Subcutaneous abdominal adipose tissue (tissue), 5 donors: ENCODE data around the gene ARX.

ENCODE experiments used
- H3K27ac ChIP-seq: one replicate; pipeline ENCODE4 v1.7.0; 2013; ENCODE audit warnings: low read depth, mild to moderate bottlenecking, inconsistent platforms, low read length, moderate library complexity
- H3K27me3 ChIP-seq, 5 donors: one replicate each; pipeline ENCODE4 v1.7.0; 2013; ENCODE audit warnings: low read length in 5 of 5, inconsistent platforms in 1 of 5; ENCODE audit not compliant: control insufficient read depth in 5 of 5, insufficient read depth in 4 of 5
- H3K36me3 ChIP-seq, 5 donors: one replicate each; pipeline ENCODE4 v1.7.0; 2013; ENCODE audit warnings: low read length in 5 of 5; ENCODE audit not compliant: control insufficient read depth in 5 of 5, insufficient read depth in 5 of 5
- H3K4me1 ChIP-seq, 5 donors: one replicate each; pipeline ENCODE4 v1.7.0; 2013; ENCODE audit warnings: low read length in 5 of 5, mild to moderate bottlenecking in 3 of 5, moderate library complexity in 1 of 5; ENCODE audit not compliant: control insufficient read depth in 5 of 5, insufficient read depth in 5 of 5
- H3K4me3 ChIP-seq, 5 donors: one replicate each; pipeline ENCODE4 v1.7.0; 2013; ENCODE audit warnings: low read length in 5 of 5, low read depth in 1 of 5
- H3K9ac ChIP-seq, 5 donors: one replicate each; pipeline ENCODE4 v1.7.0; 2013; ENCODE audit warnings: low read length in 5 of 5, mild to moderate bottlenecking in 4 of 5, moderate library complexity in 3 of 5
- H3K9me3 ChIP-seq, 5 donors: one replicate each; pipeline ENCODE4 v1.7.0; 2013; ENCODE audit warnings: low read length in 5 of 5; ENCODE audit not compliant: control insufficient read depth in 5 of 5
- donor health status: healthy.
- donor health status: healthy.
- donor health status: healthy.
- donor health status: healthy.
- donor health status: healthy.

Gene ARX

GRCh38 chrX:25010784-25011588 lies 4.8 kb downstream of the ARX start:
- peaks cover 0 to 5% (median 3%) of the 10 kb centered on the region in 5 donors for H3K9me3 ChIP-seq
- peaks cover 0 to 23% (median 15%) of the 10 kb centered on the region in 5 donors for H3K4me1 ChIP-seq
- H3K36me3 ChIP-seq: no peaks in the 10 kb centered on the region
- H3K9ac ChIP-seq: no peak overlapping the region
- no peak overlapping the region for H3K4me3 ChIP-seq
- H3K27me3 ChIP-seq: peaks cover 32 to 88% (median 76%) of the 10 kb centered on the region in 5 donors
- no peak overlapping the region for H3K27ac ChIP-seq

- peaks cover 0 to 5% (median 3%) of the 10 kb centered on the region in 5 donors for H3K9me3 ChIP-seq
- no peak overlapping the region for H3K9ac ChIP-seq
- no peak overlapping the region for H3K4me3 ChIP-seq
- peaks cover 0 to 31% (median 26%) of the 10 kb centered on the region in 5 donors for H3K4me1 ChIP-seq
- H3K36me3 ChIP-seq: no peaks in the 10 kb centered on the region
- peaks cover 27 to 92% (median 79%) of the 10 kb centered on the region in 5 donors for H3K27me3 ChIP-seq
- H3K27ac ChIP-seq: no peak overlapping the region
These were observed 6.4 kb downstream of the ARX start for GRCh38 chrX:25009407-25009806.

GRCh38 chrX:25007059-25008053 lies 8.4 kb downstream of the ARX start:
- no peak overlapping the region for H3K4me3 ChIP-seq
- peaks cover 0 to 26% (median 21%) of the 10 kb centered on the region in 5 donors for H3K4me1 ChIP-seq

GRCh38 chrX:25006586-25007058 lies 9.1 kb downstream of the ARX start:
- peaks cover 0 to 24% (median 18%) of the 10 kb centered on the region in 5 donors for H3K4me1 ChIP-seq
- no peaks in the 10 kb centered on the region for H3K9me3 ChIP-seq
- peaks cover 28 to 87% (median 72%) of the 10 kb centered on the region in 5 donors for H3K27me3 ChIP-seq
- H3K36me3 ChIP-seq: no peaks in the 10 kb centered on the region
- no peak overlapping the region for H3K9ac ChIP-seq
- H3K27ac ChIP-seq: no peak overlapping the region
- H3K4me3 ChIP-seq: no peak overlapping the region

More at GRCh38 chrX:25007059-25008053, 8.4 kb downstream of the ARX start:
- Histone ChIP-seq H3K9ac (no peak overlapping the region), H3K27me3 (peaks cover 30 to 87% (median 75%) of the 10 kb centered on the region in 5 donors), H3K9me3 (no peaks in the 10 kb centered on the region), H3K36me3 (no peaks in the 10 kb centered on the region), H3K27ac (no peak overlapping the region)

DNA sequence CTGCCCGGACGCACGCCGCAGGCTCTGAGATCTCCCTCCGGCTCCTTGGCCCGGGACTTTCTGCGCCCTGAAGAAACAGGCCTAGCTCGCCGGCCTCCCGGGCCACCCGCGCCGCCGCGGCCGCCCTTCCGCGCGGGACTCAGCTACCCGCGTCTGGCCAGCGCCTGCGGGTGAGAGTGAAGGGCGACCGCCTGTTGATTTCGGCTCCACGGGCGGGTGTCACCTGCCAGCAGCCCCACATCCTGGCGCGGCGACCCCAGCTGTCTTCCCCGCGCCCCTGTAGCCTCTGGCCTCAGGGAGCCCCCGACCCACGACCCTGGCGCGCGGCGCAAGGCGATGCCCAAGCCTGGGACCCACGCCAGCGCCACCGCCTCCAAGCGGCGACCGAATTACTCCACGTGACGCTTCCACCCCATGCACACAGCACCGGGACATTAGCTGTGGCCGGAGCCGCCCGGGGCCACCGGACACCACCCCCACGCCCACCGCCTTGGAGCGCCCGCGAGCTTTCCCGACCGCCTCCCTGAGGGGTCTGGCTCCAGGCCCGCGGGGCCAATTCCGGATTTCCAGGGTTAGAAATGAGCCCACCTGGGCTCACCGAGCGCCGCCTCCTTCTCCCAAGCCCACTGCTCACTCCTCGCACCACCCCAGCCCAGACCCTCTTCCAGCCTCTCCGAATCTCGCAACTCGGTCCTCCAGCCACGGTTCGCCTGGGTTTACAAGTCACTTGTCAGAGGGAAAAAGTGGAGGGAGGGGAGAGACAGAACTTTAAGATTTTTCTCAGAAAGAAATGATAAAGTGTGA lies 10.2 kb downstream of the ARX start:
- Histone ChIP-seq H3K4me3 (peak overlapping the region in 2 of 5 donors; percentile 25 to 31), H3K9me3 (no peaks in the 10 kb centered on the region), H3K27ac (no peak overlapping the region), H3K9ac (no peak overlapping the region), H3K27me3 (peaks cover 27 to 86% (median 67%) of the 10 kb centered on the region in 5 donors), H3K36me3 (no peaks in the 10 kb centered on the region), H3K4me1 (peaks cover 0 to 22% (median 18%) of the 10 kb centered on the region in 5 donors)

GRCh38 chrX:25005034-25005381 lies 10.8 kb downstream of the ARX start:
- no peaks in the 10 kb centered on the region for H3K36me3 ChIP-seq
- no peaks in the 10 kb centered on the region for H3K9me3 ChIP-seq
- no peak overlapping the region for H3K9ac ChIP-seq
- peaks cover 0 to 22% (median 18%) of the 10 kb centered on the region in 5 donors for H3K4me1 ChIP-seq
- H3K4me3 ChIP-seq: peak overlapping the region in 3 of 5 donors; percentile 22 to 31 (median 25)
- H3K27ac ChIP-seq: no peak overlapping the region
- H3K27me3 ChIP-seq: peaks cover 27 to 83% (median 61%) of the 10 kb centered on the region in 5 donors

- Histone ChIP-seq H3K4me1 (peaks cover 0 to 22% (median 18%) of the 10 kb centered on the region in 5 donors), H3K4me3 (peak overlapping the region in 3 of 5 donors; percentile 3 to 31 (median 17)), H3K27ac (no peak overlapping the region), H3K9ac (no peak overlapping the region), H3K36me3 (no peaks in the 10 kb centered on the region), H3K27me3 (peaks cover 27 to 79% (median 57%) of the 10 kb centered on the region in 5 donors), H3K9me3 (no peaks in the 10 kb centered on the region)
These were observed 11.2 kb downstream of the ARX start for GRCh38 chrX:25004485-25005032.

- H3K27ac ChIP-seq: no peak overlapping the region
- H3K4me1 ChIP-seq: peaks cover 0 to 22% (median 18%) of the 10 kb centered on the region in 5 donors
- H3K4me3 ChIP-seq: no peak overlapping the region
- no peak overlapping the region for H3K9ac ChIP-seq
- peaks cover 27 to 74% (median 53%) of the 10 kb centered on the region in 5 donors for H3K27me3 ChIP-seq
- H3K9me3 ChIP-seq: no peaks in the 10 kb centered on the region
- no peaks in the 10 kb centered on the region for H3K36me3 ChIP-seq
These were observed 11.7 kb downstream of the ARX start for GRCh38 chrX:25004040-25004439.
